GM23338 (cell line): ENCODE measurements around the gene CBARP. TPM values are rescaled to one million over a fixed set of nuclear protein-coding genes. Genes with fewer than 3 reads are reported as not detected.

ENCODE experiments used
- ATAC-seq: fragments of 200-7000 bp; cut with Tn5 transposase; 3 replicates; pipeline ENCODE4 v1.9.1; 2020
- DNase-seq: peaks from one replicate; pipeline ENCODE4 v3.0.0-alpha.2; 2015; ENCODE audit warnings: low spot score
- H2AFZ ChIP-seq: fragments of 200-600 bp; sonication (generic); 2 replicates; pipeline ENCODE4 v1.8.0; 2016; ENCODE audit warnings: antibody characterized with exemption, mild to moderate bottlenecking, moderate library complexity
- H3F3A ChIP-seq: fragments of 200-600 bp; sonication (generic); replicated peaks from 2 replicates; pipeline ENCODE4 v1.8.0; 2017; ENCODE audit warnings: antibody characterized with exemption, mixed run types, low read depth
- H3K27ac ChIP-seq: fragments of 200-600 bp; sonication (generic); 2 replicates; pipeline ENCODE4 v1.6.1; 2016; ENCODE audit warnings: low read depth
- H3K27me3 ChIP-seq: fragments of 200-600 bp; sonication (generic); 2 replicates; pipeline ENCODE4 v1.8.0; 2016; ENCODE audit warnings: mild to moderate bottlenecking, mixed run types, moderate library complexity; ENCODE audit not compliant: insufficient read depth
- H3K36me3 ChIP-seq: fragments of 200-600 bp; sonication (generic); 2 replicates; pipeline ENCODE4 v1.8.0; 2016; ENCODE audit warnings: mild to moderate bottlenecking; ENCODE audit not compliant: insufficient read depth
- H3K4me1 ChIP-seq: fragments of 200-600 bp; sonication (generic); 2 replicates; pipeline ENCODE4 v1.8.0; 2016; ENCODE audit warnings: mild to moderate bottlenecking, moderate library complexity; ENCODE audit not compliant: insufficient read depth
- H3K4me2 ChIP-seq: fragments of 200-600 bp; sonication (generic); 2 replicates; pipeline ENCODE4 v1.7.1; 2017; ENCODE audit warnings: mixed run types
- H3K4me3 ChIP-seq: fragments of 200-600 bp; sonication (generic); 2 replicates; pipeline ENCODE4 v1.6.1; 2016; ENCODE audit warnings: mixed run types
- H3K79me2 ChIP-seq: fragments of 200-600 bp; sonication (generic); replicated peaks from 2 replicates; pipeline ENCODE4 v1.8.0; 2017; ENCODE audit warnings: mild to moderate bottlenecking; ENCODE audit not compliant: insufficient read depth
- H3K9me2 ChIP-seq: fragments of 200-600 bp; sonication (generic); 2 replicates; pipeline ENCODE4 v1.8.0; 2017; ENCODE audit not compliant: insufficient read depth
- H4K20me1 ChIP-seq: fragments of 200-600 bp; sonication (generic); replicated peaks from 2 replicates; pipeline ENCODE4 v1.8.0; 2017; ENCODE audit warnings: mild to moderate bottlenecking; ENCODE audit not compliant: insufficient read depth
- H3K27ac Mint-ChIP-seq: 2 replicates; pipeline ENCODE4 v1.8.0; 2020; ENCODE audit warnings: inconsistent platforms, mild to moderate bottlenecking, moderate library complexity, mixed read lengths
- H3K27me3 Mint-ChIP-seq: 3 replicates; pipeline ENCODE4 v1.8.0; 2022; ENCODE audit warnings: low read depth, mild to moderate bottlenecking, moderate library complexity, mixed read lengths, inconsistent platforms; ENCODE audit not compliant: insufficient read depth, poor library complexity
- H3K36me3 Mint-ChIP-seq: 3 replicates; pipeline ENCODE4 v1.8.0; 2021; ENCODE audit warnings: low read depth, mild to moderate bottlenecking, inconsistent platforms, moderate library complexity, mixed read lengths
- H3K4me1 Mint-ChIP-seq: 3 replicates; pipeline ENCODE4 v1.8.0; 2020; ENCODE audit warnings: mild to moderate bottlenecking, inconsistent platforms, mixed read lengths
- H3K4me3 Mint-ChIP-seq: 3 replicates; pipeline ENCODE4 v1.8.0; 2021; ENCODE audit warnings: moderate library complexity, mild to moderate bottlenecking, inconsistent platforms, mixed read lengths
- H3K9me3 Mint-ChIP-seq: 3 replicates; pipeline ENCODE4 v1.8.0; 2020; ENCODE audit warnings: moderate library complexity, mild to moderate bottlenecking, inconsistent platforms, mixed read lengths
- CREB1 ChIP-seq: fragments of 250-450 bp; sonication (Bioruptor Pico); IDR thresholded peaks from 2 replicates; pipeline ENCODE4 v1.5.0; 2020; ENCODE audit warnings: low read depth, mild to moderate bottlenecking, moderate library complexity
- EZH2phosphoT487 ChIP-seq: fragments of 200-600 bp; sonication (generic); IDR thresholded peaks from one replicate; pipeline ENCODE4 v1.8.1; 2018; ENCODE audit warnings: antibody characterized with exemption; ENCODE audit not compliant: unreplicated experiment
- JUNB ChIP-seq: IDR thresholded peaks from one replicate; pipeline ENCODE4 v1.6.1; 2016; ENCODE audit warnings: antibody characterized with exemption; ENCODE audit not compliant: unreplicated experiment
- NANOG ChIP-seq: IDR thresholded peaks from 2 replicates; pipeline ENCODE4 v1.6.1; 2016; ENCODE audit warnings: antibody characterized with exemption, borderline replicate concordance
- POLR2AphosphoS5 ChIP-seq: IDR thresholded peaks from 2 replicates; pipeline ENCODE4 v1.6.1; 2016; ENCODE audit warnings: antibody characterized with exemption, low read depth
- STAT1 ChIP-seq: IDR thresholded peaks from one replicate; pipeline ENCODE4 v1.6.1; 2016; ENCODE audit warnings: antibody characterized with exemption; ENCODE audit not compliant: unreplicated experiment
- ZNF114 ChIP-seq: fragments of 250-450 bp; sonication (Bioruptor Pico); IDR thresholded peaks from 2 replicates; pipeline ENCODE4 v1.5.0; 2020; ENCODE audit warnings: mild to moderate bottlenecking, moderate library complexity
- ZNF331 ChIP-seq: fragments of 250-450 bp; sonication (Bioruptor Pico); IDR thresholded peaks from 2 replicates; pipeline ENCODE4 v1.5.0; 2020; ENCODE audit warnings: low read depth, mild to moderate bottlenecking, moderate library complexity
- polyA plus RNA-seq: library from polyadenylated mRNA; unstranded; fragments of >200 nt; fragmentation: Nextera tagmentation; extraction: Ambion mirVana; gene quantifications from 2 replicates; pipeline ENCODE4 v1.2.1, GENCODE V29; 2016
- total RNA-seq: library from RNA; depleted of rRNA; stranded (reverse); fragments of >200 nt; shearing (Covaris generic); gene quantifications from 2 replicates; pipeline ENCODE4 v1.2.3, GENCODE V29; 2014
- TF ChIP-seq, protein P1 (sequence below): IDR thresholded peaks from one replicate; pipeline ENCODE4 v1.6.1; 2018; ENCODE audit warnings: antibody characterized with exemption; ENCODE audit not compliant: unreplicated experiment
- TF ChIP-seq, protein P2 (sequence below), 2 experiments: fragments of 200-600 bp in 1 of 2; sonication (generic) in 1 of 2; conservative IDR thresholded peaks; 2 replicates each; pipeline versions ENCODE4 v1.5.1 to v1.6.1; 2016 to 2017; ENCODE audit warnings: antibody characterized with exemption in 2 of 2, low read depth in 2 of 2, mild to moderate bottlenecking in 2 of 2, moderate library complexity in 1 of 2
- TF ChIP-seq, protein P3 (sequence below): IDR thresholded peaks from 2 replicates; pipeline ENCODE4 v1.6.1; 2016; ENCODE audit warnings: antibody characterized with exemption

CBARP gene
- total and polyA plus RNA-seq, 2 experiments from 2014 or later = 2.0 to 14.1 TPM

DNA sequence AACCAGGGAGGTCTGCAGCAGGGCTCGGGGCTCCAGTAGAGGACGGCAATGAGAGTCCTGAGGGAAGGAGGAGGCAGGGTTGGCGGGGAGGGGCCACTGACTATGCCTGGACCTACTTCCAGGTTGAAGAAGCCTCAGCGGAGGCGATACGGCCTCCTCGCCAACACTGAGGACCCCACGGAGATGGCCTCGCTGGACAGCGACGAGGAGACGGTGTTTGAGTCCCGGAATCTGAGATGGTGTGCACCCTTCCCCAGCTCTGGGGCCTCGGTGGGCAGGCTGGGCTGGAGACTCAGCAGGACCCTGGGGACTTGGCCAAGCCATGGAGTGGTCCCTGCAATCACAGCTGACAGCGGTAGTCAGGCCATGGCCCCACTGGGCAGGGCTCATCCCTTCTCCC lies 39.3 kb upstream of the CBARP start:
- H2AFZ ChIP-seq = no peak overlapping the region
- TF ChIP-seq POLR2AphosphoS5 = no peak
- TF ChIP-seq, protein P1, sequence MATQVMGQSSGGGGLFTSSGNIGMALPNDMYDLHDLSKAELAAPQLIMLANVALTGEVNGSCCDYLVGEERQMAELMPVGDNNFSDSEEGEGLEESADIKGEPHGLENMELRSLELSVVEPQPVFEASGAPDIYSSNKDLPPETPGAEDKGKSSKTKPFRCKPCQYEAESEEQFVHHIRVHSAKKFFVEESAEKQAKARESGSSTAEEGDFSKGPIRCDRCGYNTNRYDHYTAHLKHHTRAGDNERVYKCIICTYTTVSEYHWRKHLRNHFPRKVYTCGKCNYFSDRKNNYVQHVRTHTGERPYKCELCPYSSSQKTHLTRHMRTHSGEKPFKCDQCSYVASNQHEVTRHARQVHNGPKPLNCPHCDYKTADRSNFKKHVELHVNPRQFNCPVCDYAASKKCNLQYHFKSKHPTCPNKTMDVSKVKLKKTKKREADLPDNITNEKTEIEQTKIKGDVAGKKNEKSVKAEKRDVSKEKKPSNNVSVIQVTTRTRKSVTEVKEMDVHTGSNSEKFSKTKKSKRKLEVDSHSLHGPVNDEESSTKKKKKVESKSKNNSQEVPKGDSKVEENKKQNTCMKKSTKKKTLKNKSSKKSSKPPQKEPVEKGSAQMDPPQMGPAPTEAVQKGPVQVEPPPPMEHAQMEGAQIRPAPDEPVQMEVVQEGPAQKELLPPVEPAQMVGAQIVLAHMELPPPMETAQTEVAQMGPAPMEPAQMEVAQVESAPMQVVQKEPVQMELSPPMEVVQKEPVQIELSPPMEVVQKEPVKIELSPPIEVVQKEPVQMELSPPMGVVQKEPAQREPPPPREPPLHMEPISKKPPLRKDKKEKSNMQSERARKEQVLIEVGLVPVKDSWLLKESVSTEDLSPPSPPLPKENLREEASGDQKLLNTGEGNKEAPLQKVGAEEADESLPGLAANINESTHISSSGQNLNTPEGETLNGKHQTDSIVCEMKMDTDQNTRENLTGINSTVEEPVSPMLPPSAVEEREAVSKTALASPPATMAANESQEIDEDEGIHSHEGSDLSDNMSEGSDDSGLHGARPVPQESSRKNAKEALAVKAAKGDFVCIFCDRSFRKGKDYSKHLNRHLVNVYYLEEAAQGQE = no peak
- TF ChIP-seq, protein P2, sequence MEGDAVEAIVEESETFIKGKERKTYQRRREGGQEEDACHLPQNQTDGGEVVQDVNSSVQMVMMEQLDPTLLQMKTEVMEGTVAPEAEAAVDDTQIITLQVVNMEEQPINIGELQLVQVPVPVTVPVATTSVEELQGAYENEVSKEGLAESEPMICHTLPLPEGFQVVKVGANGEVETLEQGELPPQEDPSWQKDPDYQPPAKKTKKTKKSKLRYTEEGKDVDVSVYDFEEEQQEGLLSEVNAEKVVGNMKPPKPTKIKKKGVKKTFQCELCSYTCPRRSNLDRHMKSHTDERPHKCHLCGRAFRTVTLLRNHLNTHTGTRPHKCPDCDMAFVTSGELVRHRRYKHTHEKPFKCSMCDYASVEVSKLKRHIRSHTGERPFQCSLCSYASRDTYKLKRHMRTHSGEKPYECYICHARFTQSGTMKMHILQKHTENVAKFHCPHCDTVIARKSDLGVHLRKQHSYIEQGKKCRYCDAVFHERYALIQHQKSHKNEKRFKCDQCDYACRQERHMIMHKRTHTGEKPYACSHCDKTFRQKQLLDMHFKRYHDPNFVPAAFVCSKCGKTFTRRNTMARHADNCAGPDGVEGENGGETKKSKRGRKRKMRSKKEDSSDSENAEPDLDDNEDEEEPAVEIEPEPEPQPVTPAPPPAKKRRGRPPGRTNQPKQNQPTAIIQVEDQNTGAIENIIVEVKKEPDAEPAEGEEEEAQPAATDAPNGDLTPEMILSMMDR (conservative IDR thresholded peaks at IDR 0.05; ENCODE audit: low read depth in 2 of 2) = no peak
- H3K9me2 ChIP-seq = no peaks in the 10 kb centered on the region
- no peak overlapping the region for H3K4me2 ChIP-seq
- H3K27me3 Mint-ChIP-seq = peaks cover 33% of the 10 kb centered on the region
- peak overlapping the region; percentile 77 for H3K4me3 Mint-ChIP-seq
- DNase-seq (no peak), ATAC-seq (no peak)
- no peak overlapping the region for H3K27ac ChIP-seq
- no peak overlapping the region for H3K4me3 ChIP-seq
- H3K4me1 ChIP-seq = peaks cover 15% of the 10 kb centered on the region
- no peaks in the 10 kb centered on the region; the same call in 2 of the 3 replicates for H3K9me3 Mint-ChIP-seq
- peaks cover 34% of the 10 kb centered on the region for H3K4me1 Mint-ChIP-seq
- H3K36me3 Mint-ChIP-seq = peaks cover 39% of the 10 kb centered on the region
- H3K27ac Mint-ChIP-seq = no peak overlapping the region
- H3K27me3 ChIP-seq = no peaks in the 10 kb centered on the region
- H3K79me2 ChIP-seq = peaks cover 26% of the 10 kb centered on the region
- peaks cover 15% of the 10 kb centered on the region for H4K20me1 ChIP-seq
- peaks cover 15% of the 10 kb centered on the region for H3K36me3 ChIP-seq
- H3F3A ChIP-seq = peaks cover 46% of the 10 kb centered on the region

DNA sequence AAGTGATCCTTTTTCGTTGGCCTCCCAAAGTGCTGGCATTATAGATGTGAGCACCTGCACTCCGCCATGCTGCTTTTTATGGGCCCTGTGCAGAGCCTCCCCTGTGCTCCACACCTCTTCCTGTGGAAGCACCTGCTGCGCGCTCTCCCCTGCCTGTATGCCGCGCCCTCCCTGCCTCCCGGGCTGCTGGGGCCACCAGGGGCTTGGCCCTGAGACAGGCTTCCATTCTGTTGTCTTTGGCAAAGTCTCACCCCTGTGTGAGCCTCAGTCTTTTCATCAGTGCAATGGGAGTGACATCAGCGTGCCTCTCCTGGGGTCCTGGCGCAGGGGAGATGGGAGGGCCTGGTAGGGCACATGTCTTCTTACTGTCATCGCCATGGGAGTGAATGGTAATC lies 38.8 kb upstream of the CBARP start:
- H3K4me3 ChIP-seq = peak overlapping the region; percentile 88
- peaks cover 35% of the 10 kb centered on the region for H3K27me3 Mint-ChIP-seq
- H2AFZ ChIP-seq = no peak overlapping the region
- H3K27ac ChIP-seq = no peak overlapping the region
- peaks cover 19% of the 10 kb centered on the region for H4K20me1 ChIP-seq
- H3K36me3 Mint-ChIP-seq = peaks cover 43% of the 10 kb centered on the region
- peak overlapping the region; percentile 97 for H3K4me2 ChIP-seq
- H3K4me1 Mint-ChIP-seq = peaks cover 38% of the 10 kb centered on the region
- ATAC-seq = no peak
- no peak for DNase-seq
- no peaks in the 10 kb centered on the region for H3K27me3 ChIP-seq
- H3K27ac Mint-ChIP-seq = no peak overlapping the region
- no peaks in the 10 kb centered on the region; the same call in 2 of the 3 replicates for H3K9me3 Mint-ChIP-seq
- peaks cover 29% of the 10 kb centered on the region for H3K79me2 ChIP-seq
- H3F3A ChIP-seq = peaks cover 50% of the 10 kb centered on the region
- peak overlapping the region; percentile 77 for H3K4me3 Mint-ChIP-seq
- no peaks in the 10 kb centered on the region for H3K9me2 ChIP-seq
- H3K36me3 ChIP-seq = peaks cover 17% of the 10 kb centered on the region
- H3K4me1 ChIP-seq = peaks cover 15% of the 10 kb centered on the region
- TF ChIP-seq NANOG (no peak), EZH2phosphoT487 (no peak), JUNB (no peak), ZNF114 (no peak), ZNF331 (CRISPR knock-in tag) (no peak), POLR2AphosphoS5 (no peak), CREB1 (CRISPR knock-in tag) (no peak), STAT1 (no peak)
- TF ChIP-seq, protein P3, sequence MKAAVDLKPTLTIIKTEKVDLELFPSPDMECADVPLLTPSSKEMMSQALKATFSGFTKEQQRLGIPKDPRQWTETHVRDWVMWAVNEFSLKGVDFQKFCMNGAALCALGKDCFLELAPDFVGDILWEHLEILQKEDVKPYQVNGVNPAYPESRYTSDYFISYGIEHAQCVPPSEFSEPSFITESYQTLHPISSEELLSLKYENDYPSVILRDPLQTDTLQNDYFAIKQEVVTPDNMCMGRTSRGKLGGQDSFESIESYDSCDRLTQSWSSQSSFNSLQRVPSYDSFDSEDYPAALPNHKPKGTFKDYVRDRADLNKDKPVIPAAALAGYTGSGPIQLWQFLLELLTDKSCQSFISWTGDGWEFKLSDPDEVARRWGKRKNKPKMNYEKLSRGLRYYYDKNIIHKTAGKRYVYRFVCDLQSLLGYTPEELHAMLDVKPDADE = no peak
- TF ChIP-seq, protein P2 (conservative IDR thresholded peaks at IDR 0.05; ENCODE audit: low read depth in 2 of 2) = no peak
